Measurements from ENCODE around the gene MPG.

The MPG gene

GRCh38 chr16:112153-112840, 34.3 kb downstream of the MPG start:
- DNase-seq (ENCODE audit: low spot score), result no peak

DNA sequence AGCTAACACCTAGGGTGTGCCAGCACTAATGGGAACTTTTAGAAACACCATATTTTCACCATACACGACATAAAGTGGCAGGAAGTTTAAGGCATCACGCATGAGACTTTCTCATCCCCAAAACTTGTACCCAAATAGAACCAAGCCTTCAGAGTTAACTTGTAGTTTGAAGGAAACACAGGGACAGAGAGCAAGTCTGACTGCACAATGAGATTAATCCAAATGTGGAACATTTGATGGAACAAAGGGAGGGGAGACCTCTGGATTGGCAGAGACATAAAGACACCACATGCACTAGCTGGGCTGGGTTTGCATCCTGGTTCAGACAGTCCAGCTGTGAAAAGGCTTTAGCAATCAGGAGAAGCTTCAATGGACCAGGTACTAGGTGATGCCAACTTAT, 36.3 kb downstream of the MPG start:
- no peak for DNase-seq (ENCODE audit: low spot score)

DNA sequence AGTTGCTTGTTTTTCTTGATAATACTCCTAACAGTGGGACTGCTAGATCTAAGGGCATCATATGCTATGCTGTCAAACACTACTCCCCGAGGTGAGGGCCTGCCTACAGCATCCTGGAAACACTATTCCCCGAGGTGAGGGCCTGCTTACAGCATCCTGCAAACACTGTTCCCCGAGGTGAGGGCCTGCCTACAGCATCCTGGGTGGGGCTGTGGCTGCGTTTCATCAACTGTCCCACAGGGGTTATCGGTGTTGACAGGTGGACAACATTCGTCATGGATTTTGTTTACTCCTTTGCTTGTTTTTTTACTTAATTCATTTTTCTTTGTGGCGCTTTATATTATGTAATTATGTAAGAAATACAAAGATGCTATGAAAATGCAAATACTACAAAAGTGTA, 38.0 kb downstream of the MPG start:
- DNase-seq (ENCODE audit: low spot score), result no peak

GRCh38 chr16:117379-118365, 39.6 kb downstream of the MPG start:
- peak; percentile 68 for DNase-seq (ENCODE audit: low spot score)

- no peak for DNase-seq (ENCODE audit: low spot score)
These were observed 40.8 kb downstream of the MPG start for GRCh38 chr16:118857-119256.

- DNase-seq (ENCODE audit: low spot score), result no peak
These were observed 41.3 kb downstream of the MPG start for GRCh38 chr16:119295-119694.

DNA sequence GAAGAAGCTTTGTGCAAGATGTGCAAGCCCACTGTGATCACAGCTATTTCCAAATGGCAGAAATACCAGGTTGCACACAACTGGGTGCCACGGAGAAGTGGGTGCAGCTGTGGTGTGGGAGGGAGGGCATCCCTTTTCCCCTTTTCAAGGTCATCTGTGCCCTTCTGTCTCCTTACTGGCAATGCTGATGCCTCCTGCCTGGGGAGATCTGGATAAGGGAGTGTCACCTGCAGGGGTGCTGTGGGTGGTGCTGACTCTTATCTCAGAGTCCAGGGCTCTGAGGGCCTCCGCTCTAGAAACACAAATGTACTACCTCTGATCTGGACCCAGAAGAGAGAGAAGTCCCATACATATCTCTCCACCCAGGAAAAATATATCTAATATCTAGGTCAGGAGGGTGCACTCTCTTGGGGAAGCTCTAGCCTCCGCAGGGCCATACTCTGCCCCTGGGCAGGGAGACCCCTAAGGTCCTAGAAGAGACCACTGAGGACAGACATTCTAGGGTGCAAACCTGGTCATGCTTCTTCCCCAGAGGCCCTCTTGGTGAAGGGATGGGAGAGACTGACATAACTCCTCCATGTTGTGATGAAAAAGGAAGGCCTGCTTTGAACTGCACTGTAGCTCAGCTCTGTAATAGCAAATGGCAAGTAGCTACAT, 41.9 kb downstream of the MPG start:
- DNase-seq (ENCODE audit: low spot score), result no peak

DNA sequence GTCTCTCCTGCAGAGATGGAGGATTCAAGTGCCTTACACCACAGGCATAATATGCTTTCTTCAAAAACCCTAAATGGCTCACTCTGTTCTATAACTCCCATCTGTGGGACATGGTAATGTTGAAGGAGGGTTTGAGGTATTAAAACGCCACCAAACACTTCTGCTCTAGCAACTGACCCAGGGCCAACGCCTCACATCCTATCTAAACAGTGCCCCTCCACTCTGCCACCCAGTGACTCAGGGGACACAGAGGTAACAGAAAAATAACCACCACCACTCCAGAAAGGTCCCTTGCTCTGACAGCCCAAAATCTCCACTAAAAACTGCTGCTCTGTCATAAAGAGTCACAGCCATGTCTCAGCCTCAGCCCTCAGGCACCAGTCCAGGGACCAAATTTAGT, 42.7 kb downstream of the MPG start:
- DNase-seq (ENCODE audit: low spot score), result no peak

GRCh38 chr16:122361-122760, 44.3 kb downstream of the MPG start:
- DNase-seq (ENCODE audit: low spot score), result no peak

DNA sequence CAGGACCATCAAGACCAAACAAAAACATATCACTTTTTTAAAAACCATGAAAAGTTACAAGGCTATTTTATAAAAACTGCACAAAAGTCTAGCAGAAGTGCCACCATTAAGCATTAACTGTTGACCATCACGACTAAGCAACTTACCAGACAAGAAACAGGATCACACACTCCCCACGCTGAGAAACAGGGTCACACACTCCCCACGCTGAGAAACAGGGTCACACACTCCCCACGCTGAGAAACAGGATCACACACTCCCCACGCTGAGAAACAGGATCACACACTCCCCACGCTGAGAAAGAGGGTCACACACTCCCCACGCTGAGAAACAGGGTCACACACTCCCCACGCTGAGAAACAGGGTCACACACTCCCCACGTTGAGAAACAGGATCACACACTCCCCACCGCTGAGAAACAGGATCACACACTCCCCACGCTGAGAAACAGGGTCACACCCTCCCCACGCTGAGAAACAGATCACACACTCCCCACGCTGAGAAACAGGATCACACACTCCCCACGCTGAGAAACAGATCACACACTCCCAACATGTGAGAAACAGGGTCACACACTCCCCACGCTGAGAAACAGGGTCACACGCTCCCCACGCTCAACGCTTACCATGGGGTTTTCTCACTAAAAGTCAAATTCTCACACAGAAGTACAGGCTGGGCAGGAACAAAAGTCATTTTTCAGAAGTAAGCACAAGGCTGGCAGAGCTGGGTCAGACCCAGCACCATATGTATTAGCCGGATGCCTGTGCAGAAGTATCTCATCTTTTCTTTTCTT, 45.7 kb downstream of the MPG start:
- DNase-seq (ENCODE audit: low spot score), result peak; percentile 6

DNA sequence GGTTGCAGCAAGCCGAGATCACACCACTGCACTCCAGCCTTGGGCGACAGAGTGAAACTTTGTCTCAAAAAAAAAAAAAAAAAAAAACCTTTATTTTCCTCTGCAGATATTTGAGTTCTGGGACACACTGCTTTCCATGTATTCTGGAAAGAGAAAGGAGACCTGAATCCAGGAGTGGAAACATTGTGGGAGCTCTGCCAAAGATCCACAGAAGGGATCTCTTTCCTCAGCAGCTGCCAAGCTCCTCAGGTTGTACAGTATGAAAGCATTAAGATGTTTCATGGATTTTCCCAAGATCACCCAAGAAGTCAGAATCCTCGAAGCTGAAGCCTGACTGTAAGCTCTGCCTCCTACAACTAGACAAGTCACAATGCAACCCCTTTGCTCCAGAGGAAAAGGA, 47.0 kb downstream of the MPG start:
- DNase-seq (ENCODE audit: low spot score), result no peak

GRCh38 chr16:129075-129474, 51.0 kb downstream of the MPG start:
- no peak for DNase-seq (ENCODE audit: low spot score)

GRCh38 chr16:130533-131173, 52.6 kb downstream of the MPG start:
- no peak for DNase-seq (ENCODE audit: low spot score)

- no peak for DNase-seq (ENCODE audit: low spot score)
These were observed 54.1 kb downstream of the MPG start for GRCh38 chr16:132120-132519.

DNA sequence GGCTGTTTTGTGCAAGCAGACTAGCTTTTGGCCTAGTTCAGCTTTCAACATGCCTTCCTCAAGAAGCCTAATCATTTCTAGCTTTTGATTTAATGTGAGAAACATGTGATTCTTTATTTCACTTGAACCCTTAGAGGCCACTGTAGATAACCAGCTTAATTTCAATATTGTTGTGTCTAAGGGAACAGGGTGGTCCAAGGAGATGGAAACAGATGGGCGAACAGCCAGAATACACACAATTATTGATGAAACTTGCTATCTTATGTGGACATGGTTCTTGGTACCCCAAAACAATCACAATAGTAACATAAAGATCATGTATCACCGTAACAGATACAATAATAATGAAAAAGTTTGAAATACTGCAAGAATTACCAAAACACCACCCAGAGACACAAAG, 55.7 kb downstream of the MPG start:
- DNase-seq (ENCODE audit: low spot score), result no peak

All from CD4-positive, alpha-beta T cell treated with Interleukin-2 at 100 ng/mL for 4 hours (primary cell).